Breast epithelium (tissue), 3 donors: Measurements from ENCODE around the gene YIPF2.
"Not testable (repeated sequence)": the region's sequence is repeated elsewhere in the genome, so short reads cannot be mapped to it uniquely, and the experiment has no call there.

Source experiments
- CTCF ChIP-seq, 3 donors: fragments of 450-650 bp; IDR thresholded peaks; one replicate each; pipeline ENCODE4 v1.5.1; 2016 to 2017; ENCODE audit warnings: antibody characterized with exemption in 3 of 3, mild to moderate bottlenecking in 3 of 3, moderate library complexity in 3 of 3
- POLR2AphosphoS5 ChIP-seq, 3 donors: sonication (generic); formaldehyde crosslinking; IDR thresholded peaks; one replicate each; pipeline ENCODE4 v1.6.1; 2017; ENCODE audit warnings: antibody characterized with exemption in 3 of 3

GRCh38 chr19:10959277-10959968 is 31.0 kb upstream of the YIPF2 start:
- not testable (repeated sequence) for TF ChIP-seq CTCF, POLR2AphosphoS5 (IDR thresholded peaks at IDR 0.05)
